Fibroblast of skin of right biceps (primary cell): Measurements from ENCODE around the gene CP.
"Not testable (repeated sequence)": the region's sequence is repeated elsewhere in the genome, so short reads cannot be mapped to it uniquely, and the experiment has no call there.

Experiments
- DNase-seq: peaks from one replicate; pipeline ENCODE4 v3.0.0-alpha.2; 2013

The CP gene

GRCh38 chr3:149221783-149222517, at the start of gene CP:
Gene CP, minus strand, starts transcription at chr3:149221829. Its CDS starts 37 bp downstream, at chr3:149221792.
- DNase-seq = no peak

GRCh38 chr3:149270180-149270579, 48.6 kb upstream of the CP start:
- DNase-seq = peak; percentile 55

GRCh38 chr3:149269687-149270086, 48.1 kb upstream of the CP start:
- no peak for DNase-seq

DNA sequence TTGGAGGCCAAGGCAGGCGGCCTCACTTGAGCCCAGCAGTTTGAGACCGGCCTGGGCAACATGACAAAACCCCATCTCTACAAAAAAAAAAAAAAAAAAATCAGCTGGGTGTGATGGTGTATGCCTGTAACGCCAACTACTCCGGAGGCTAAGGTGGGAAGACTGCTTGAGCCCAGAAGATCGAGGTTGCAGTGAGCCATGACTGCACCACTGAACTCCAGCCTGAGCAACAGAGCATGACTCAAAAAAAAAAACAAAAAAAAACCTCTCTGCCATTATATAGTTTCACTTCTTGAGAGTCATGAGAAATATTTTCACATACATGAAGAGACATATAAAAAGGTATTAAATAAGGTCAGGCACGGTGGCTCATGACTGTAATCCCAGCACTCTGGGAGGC, 45.9 kb upstream of the CP start:
- DNase-seq = no peak

GRCh38 chr3:149266736-149267135, 45.1 kb upstream of the CP start:
- peak; percentile 67 for DNase-seq

- no peak for DNase-seq
These were observed 42.2 kb upstream of the CP start for GRCh38 chr3:149263856-149264255.

DNA sequence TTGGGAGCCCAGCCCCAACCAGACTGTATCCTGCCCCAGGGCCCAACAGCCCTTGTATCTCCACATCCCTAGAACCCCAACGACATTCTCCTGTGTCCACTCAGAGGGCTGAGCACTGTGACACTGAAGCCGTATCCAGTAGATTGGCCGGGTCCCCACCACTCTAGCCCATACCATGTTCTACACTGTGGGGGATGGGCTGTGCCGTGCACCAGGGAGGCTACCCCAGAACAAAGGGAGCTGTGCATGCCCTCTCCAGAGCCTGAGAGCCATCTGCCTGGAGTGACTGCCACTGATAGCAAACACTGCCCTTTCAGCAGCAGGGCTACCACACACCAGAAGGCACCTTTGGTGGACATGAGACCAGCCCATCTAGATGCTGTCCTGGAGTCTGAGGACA, 37.1 kb upstream of the CP start:
- no peak for DNase-seq

GRCh38 chr3:149258298-149258697, 36.7 kb upstream of the CP start:
- no peak for DNase-seq

DNA sequence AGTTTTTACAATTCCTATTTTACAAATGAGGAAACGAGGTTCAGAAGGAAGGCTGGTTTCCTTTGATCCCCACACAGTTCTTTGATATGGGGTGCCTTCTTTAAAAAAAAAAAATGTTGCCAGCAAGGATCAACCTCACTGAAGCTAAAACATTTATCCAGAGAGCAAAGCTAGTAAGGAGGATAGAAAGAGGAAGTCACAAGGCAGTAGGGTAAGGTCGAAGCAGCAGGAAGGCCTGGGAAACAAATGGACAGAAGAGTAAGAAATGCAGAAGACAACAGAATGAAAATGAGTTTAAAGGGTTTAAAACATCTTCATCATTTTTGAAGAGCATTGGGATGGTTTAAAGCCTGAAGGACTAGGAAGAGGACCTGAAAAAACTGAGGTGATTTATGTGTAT, 30.6 kb upstream of the CP start:
- DNase-seq = no peak

DNA sequence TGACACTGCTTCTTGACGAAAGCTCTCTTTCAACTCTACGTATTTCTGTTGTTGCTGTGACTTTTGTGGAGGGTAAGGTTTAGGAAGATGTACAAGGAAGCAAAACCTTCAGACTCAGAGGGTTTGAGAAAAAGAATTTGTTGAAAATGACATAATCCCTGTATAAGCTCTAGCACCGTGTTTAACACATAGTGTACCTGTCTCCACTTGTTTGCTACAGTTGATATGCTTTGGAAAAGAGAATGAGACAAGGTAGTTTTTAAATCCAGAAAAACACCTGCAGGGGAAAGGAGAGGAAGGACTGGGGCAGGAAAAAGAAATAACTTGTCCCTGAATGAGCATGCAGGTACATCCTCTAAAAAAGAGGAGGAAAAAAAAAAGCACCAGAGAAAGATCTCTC, 29.6 kb upstream of the CP start:
- DNase-seq = no peak

- no peak for DNase-seq
These were observed 26.5 kb upstream of the CP start for GRCh38 chr3:149247929-149248691.

DNA sequence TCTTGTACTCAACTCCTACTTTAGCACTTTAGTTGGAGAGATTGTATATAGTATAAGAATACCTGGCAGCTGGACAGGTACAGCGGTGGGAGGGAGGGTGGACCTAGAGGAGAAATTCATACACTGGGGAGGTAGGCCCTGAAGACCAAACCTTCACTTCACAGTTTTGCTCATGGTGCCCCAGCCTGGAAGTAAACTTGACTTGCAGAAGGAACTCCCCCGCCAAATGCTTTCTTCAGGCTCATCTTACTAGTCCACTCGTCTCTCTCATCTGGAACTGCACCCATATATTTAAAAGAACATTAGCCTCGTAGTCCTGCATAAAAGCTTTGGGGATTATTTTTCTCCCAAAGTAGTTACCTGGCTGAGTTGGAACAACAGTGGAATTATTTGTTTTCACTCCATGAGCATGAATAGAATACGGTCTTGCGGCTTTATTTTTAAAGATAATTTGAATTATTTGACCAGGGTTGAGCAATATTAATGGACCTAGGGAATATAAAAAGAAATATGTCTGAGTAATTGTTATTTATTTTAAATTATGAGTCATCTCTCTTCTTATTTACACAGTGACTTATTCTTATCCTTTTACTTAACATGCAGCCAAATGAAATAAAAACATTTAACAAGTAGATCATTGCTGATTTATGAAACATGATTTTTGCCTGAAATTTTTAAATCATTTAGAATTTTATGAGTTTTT, 25.5 kb upstream of the CP start:
- DNase-seq = peak; percentile 51

GRCh38 chr3:149245738-149246451, 24.3 kb upstream of the CP start:
- peak; percentile 65 for DNase-seq

GRCh38 chr3:149243540-149243939, 21.9 kb upstream of the CP start:
- DNase-seq = no peak

- DNase-seq = no peak
These were observed 17.8 kb upstream of the CP start for GRCh38 chr3:149239357-149239936.

DNA sequence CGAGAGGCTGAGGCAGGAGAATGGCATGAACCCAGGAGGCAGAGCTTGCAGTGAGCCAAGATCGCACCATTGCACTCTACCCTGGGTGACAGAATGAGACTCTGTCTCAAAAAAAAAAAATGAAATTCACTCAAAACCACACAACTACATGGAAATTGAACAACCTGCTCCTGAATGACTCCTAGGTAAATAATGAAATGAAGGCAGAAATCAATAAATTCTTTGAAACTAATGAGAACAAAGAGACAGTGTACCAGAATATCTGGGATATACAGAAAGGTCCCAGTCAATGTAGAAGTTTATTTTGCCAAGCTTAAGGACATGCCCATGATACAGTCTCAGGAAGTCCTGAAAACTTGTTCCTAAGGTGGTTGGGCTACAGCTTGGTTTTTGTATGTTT, 16.6 kb upstream of the CP start:
- DNase-seq = not testable (repeated sequence)

DNA sequence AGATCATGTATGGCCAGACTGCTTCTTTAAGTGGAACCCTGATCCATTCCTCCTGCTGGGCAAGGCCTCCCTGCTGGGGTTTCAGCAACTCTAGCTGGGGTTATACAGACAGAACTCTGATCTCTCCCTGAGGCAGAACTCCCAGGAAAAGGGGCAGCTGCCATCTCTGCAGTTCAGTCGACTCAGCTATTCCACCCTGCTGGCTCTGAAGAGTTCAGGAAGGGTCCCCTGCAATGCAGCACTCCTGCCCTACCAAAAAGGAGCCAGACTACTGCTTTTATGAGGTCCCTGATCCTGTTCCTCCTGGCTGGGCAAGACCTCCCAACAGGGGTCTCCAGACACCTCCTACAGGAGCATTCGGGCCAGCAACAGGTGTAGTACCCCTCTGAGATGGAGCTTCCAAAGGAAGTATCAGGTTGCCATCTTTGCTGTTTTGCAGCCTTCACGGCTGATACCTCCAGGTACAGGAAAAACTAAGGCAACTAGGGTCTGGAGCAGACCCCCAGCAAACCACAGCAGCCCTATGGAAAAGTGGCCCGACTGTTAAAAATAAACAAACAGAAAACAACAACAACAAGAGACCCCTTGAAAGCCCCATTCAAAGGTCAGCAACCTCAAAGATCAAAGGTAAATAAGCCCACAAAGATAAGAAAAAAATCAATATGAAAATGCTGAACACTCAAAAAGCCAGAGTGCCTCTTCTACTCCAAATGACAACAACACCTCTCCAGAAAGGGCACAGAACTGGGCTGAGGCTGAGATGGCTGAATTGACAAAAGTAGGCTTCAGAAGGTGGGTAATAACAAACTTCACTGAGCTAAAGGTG, 14.2 kb upstream of the CP start:
- DNase-seq = no peak

- DNase-seq = no peak
These were observed 13.1 kb upstream of the CP start for GRCh38 chr3:149234671-149235245.

DNA sequence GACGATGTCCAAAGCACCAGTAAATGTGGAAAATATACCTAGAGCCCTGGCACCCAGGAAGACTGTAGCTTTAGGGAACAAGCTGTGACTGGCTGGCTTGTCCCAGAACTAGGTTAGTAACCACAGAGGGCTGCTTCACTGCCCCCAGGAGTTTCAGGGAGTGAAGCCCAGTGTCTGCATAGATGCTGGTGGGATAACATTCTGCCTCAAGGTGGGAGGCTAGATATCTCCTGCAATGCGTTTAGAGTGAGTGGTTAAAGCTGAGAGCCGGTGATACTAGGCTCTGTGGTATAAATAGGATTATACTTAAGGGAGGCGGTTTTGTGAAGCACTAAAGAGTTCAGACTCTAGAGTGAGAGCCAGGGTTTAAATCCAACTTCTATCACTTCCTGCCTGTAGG, 11.7 kb upstream of the CP start:
- no peak for DNase-seq

DNA sequence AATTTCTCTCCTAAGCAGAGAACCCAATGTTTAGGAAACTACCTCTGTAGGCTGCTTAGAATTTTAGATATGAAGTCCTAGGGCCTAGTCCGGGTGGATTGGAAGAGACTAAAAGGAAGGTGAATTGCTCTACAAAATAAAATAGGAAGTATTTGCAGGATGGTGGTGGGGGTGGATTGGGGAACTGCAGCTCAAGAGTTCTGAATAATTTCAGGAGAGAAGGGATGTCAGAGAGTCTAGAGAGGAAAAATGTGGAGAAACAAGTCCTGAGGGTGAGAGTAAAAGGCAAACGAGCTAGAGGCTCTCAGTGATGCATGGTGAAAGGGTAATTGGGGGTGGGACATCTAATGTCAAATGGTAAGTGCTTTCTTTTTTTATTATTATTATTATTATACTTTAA, 10.2 kb upstream of the CP start:
- no peak for DNase-seq

- no peak for DNase-seq
These were observed 6.1 kb upstream of the CP start for GRCh38 chr3:149227591-149228268.
